22Rv1 (cell line): ENCODE measurements around the gene MORN1.

Experiments used
- H3K27ac ChIP-seq: fragments of 450-650 bp; 2 replicates; pipeline ENCODE4 v1.5.1; 2017
- CTCF ChIP-seq: fragments of 450-650 bp; IDR thresholded peaks from 2 replicates; pipeline ENCODE4 v1.5.1; 2017; ENCODE audit warnings: mild to moderate bottlenecking
- ZFX ChIP-seq: fragments of 450-650 bp; IDR thresholded peaks from 2 replicates; pipeline ENCODE4 v1.6.1; 2017; ENCODE audit warnings: antibody characterized with exemption, borderline replicate concordance

The MORN1 gene

GRCh38 chr1:2386636-2387611, 4.4 kb downstream of the MORN1 start:
- H3K27ac ChIP-seq = no peak overlapping the region
- TF ChIP-seq ZFX (no peak), CTCF (no peak)

GRCh38 chr1:2385606-2386280, 5.6 kb downstream of the MORN1 start:
- TF ChIP-seq ZFX (no peak), CTCF (no peak)
- H3K27ac ChIP-seq = no peak overlapping the region

DNA sequence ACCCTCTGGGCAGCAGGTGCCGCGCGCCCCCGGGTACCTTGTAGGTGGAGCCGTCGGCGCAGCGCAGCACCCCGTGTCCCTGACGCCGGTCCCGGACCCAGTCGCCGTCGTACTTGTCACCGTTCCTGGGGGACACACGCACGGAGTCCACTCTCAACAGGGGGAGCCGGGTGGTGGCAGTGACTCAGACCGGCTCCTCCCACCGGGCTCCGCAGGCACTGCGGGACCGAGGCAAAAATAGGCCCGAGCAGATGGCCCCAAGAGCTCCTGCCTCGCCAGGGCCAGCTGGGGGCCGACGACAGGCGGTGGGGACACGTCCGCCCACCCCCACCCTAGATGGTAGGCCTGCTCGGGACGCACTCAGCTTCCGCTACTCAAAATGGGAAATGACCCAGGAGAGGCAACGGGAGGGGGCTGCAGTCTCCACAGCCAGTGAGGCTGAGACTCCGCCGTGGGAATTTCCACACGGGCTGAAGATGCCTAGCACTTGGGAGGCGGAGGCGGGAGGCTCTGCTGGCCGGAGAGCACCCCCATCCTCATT, 6.3 kb downstream of the MORN1 start:
- H3K27ac ChIP-seq = no peak overlapping the region
- TF ChIP-seq CTCF (no peak), ZFX (no peak)

- no peak overlapping the region for H3K27ac ChIP-seq
- no peak for TF ChIP-seq CTCF
- no peak for TF ChIP-seq ZFX
Observed at GRCh38 chr1:2384130-2384860, 7.1 kb downstream of the MORN1 start.

DNA sequence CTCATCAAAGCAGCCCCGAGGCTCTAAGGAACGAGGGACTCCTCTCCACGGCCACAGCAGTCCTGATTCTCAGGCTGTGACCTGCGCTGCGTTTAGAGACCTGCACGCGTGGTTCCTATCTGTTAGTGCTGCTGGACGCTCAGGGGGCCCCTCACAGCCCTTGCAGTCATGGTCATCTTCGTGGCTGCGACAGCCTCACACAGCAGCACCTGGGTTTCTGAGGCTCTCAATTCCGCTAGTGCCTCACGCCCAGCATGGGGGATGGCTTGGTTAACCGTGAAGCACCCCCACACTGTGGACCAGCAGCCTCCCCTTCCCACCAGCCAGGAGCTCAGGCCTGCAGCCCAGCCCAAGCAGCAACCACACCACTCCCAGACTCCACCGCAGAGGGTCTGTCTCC, 7.8 kb downstream of the MORN1 start:
- H3K27ac ChIP-seq = no peak overlapping the region
- TF ChIP-seq ZFX (no peak), CTCF (no peak)

DNA sequence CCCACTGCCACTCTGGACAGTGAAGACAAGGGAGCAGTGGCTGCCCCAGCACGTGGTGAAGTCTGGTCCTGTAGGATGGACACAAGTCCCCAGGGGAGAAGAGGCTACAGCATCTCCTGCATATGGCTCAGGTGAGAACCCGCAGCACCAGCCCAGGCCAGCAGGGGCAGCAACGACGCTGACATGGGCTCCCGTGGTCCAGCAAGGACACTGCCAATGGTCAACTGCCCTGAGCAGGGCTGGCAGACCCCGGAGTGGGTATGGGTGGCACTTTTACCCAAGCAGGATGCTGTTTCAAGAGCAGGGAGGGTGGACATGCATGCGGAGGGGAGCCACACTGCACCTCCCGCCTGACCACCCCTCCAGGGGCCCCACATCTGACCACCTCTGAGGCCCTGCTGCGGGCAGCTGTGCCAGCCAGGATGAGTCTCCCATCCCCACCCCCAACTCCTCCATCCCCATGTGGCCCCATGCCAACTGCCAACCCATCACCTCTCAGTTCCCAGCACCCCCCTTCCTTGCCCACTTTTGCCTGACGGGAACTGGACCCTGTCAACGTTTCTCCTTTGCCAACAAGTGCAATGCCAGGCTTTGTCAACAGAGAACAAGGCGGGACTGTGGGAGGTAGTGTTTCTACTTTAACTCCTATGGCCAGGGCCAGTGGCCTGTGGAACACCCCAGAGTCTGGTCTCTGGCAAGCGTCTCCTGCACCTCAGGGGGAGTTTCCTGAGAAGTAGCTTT, 8.6 kb downstream of the MORN1 start:
- H3K27ac ChIP-seq = no peak overlapping the region
- TF ChIP-seq ZFX (no peak), CTCF (peak; percentile 55)
